HG02884 (cell line): ENCODE data around the gene TMIE.

ENCODE experiments used
- ATAC-seq: cut with Tn5 transposase; IDR thresholded peaks from one replicate; pipeline ENCODE4 v1.9.1; 2021; ENCODE audit warnings: mild to moderate bottlenecking, moderate library complexity; ENCODE audit not compliant: unreplicated experiment

The TMIE gene

GRCh38 chr3:46706771-46707582, 5.8 kb downstream of the TMIE start:
- no peak for ATAC-seq

GRCh38 chr3:46707601-46708011, 6.4 kb downstream of the TMIE start:
- ATAC-seq, result no peak

- no peak for ATAC-seq
Measured at GRCh38 chr3:46708401-46709156, 7.4 kb downstream of the TMIE start.

- no peak for ATAC-seq
Measured at GRCh38 chr3:46709157-46709654, 8.0 kb downstream of the TMIE start.

- no peak for ATAC-seq
Measured at GRCh38 chr3:46709721-46710120, 8.5 kb downstream of the TMIE start.

- no peak for ATAC-seq
Measured at GRCh38 chr3:46710229-46710628, 9.0 kb downstream of the TMIE start.

GRCh38 chr3:46710671-46711295, 9.6 kb downstream of the TMIE start:
- no peak for ATAC-seq

- no peak for ATAC-seq
Measured at GRCh38 chr3:46711305-46711704, 10.1 kb downstream of the TMIE start.

- ATAC-seq, result no peak
Measured at GRCh38 chr3:46711760-46712159, 10.6 kb downstream of the TMIE start.

GRCh38 chr3:46712191-46713049, 11.2 kb downstream of the TMIE start:
- no peak for ATAC-seq

- ATAC-seq, result no peak
Measured at GRCh38 chr3:46713050-46713897, 12.1 kb downstream of the TMIE start.

- ATAC-seq, result no peak
Measured at GRCh38 chr3:46713898-46714552, 12.8 kb downstream of the TMIE start.

- no peak for ATAC-seq
Measured at GRCh38 chr3:46714728-46715506, 13.7 kb downstream of the TMIE start.

- ATAC-seq, result no peak
Measured at GRCh38 chr3:46715507-46716175, 14.4 kb downstream of the TMIE start.

GRCh38 chr3:46716461-46717441, 15.6 kb downstream of the TMIE start:
- ATAC-seq, result no peak

- no peak for ATAC-seq
Measured at GRCh38 chr3:46717447-46718231, 16.4 kb downstream of the TMIE start, which contains the start of gene PRSS50. Gene PRSS50 (minus strand): TSS chr3:46717869. CDS start chr3:46717824, 45 bp downstream.
